Ectodermal cell (in vitro differentiated cells): ENCODE results near the gene PRR19. TPM values are rescaled to one million over a fixed set of nuclear protein-coding genes. Genes with fewer than 3 reads are reported as not detected.
"Not testable (repeated sequence)": the region's sequence is repeated elsewhere in the genome, so short reads cannot be mapped to it uniquely, and the experiment has no call there.

Experiments
- H3K27ac ChIP-seq: 2 replicates; pipeline ENCODE4 v1.7.0; 2013; ENCODE audit warnings: mild to moderate bottlenecking, low read depth, low read length; ENCODE audit not compliant: insufficient read depth, poor library complexity, severe bottlenecking
- H3K27me3 ChIP-seq: 2 replicates; pipeline ENCODE4 v1.7.0; 2013; ENCODE audit warnings: mild to moderate bottlenecking, low read length; ENCODE audit not compliant: insufficient read depth, control insufficient read depth, poor library complexity, severe bottlenecking
- H3K36me3 ChIP-seq: one replicate; pipeline ENCODE4 v1.7.0; 2013; ENCODE audit warnings: low read length; ENCODE audit not compliant: control insufficient read depth, insufficient read depth
- H3K4me1 ChIP-seq: one replicate; pipeline ENCODE4 v1.7.0; 2013; ENCODE audit warnings: low read length; ENCODE audit not compliant: control insufficient read depth, insufficient read depth
- H3K4me3 ChIP-seq: 2 replicates; pipeline ENCODE4 v1.7.0; 2013; ENCODE audit warnings: low read depth, low read length, control low read depth; ENCODE audit not compliant: insufficient read depth
- H3K9me3 ChIP-seq: 2 replicates; pipeline ENCODE4 v1.7.0; 2013; ENCODE audit warnings: mild to moderate bottlenecking, low read length, moderate library complexity; ENCODE audit not compliant: control insufficient read depth
- WGBS, 2 experiments: methylation state at CpG; one replicate each; pipeline ENCODE4 v1.1.7; 2013; ENCODE audit warnings: missing lambda C conversion rate in 2 of 2; 5-methylcytosine and 5-hydroxymethylcytosine counted together
- polyA plus RNA-seq, 4 experiments: library from polyadenylated mRNA; stranded (reverse); fragments of 50-300 nt; gene quantifications; one replicate each; pipeline ENCODE4 v1.2.3, GENCODE V29; 2013

The PRR19 gene, protein sequence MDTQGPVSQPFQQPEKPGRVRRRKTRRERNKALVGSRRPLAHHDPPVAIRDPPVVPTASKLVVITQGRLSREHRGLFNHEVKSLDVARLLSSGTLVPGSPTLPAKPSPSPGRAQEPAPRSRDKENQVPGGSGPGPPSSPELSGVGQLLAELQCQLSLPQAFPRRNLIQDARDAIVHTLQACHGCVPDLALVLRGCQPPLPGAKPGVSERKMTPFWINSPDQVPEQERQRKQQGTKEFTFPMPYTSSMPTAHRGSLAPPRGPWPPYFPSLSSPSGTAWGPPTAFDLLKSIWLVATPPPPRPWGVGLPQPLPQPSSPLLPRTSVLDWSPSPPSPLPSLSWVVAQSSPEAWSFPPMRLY
- 2.6 TPM for polyA plus RNA-seq (2013, experiment 1 of 4)
- 2.8 TPM for polyA plus RNA-seq (2013, experiment 2 of 4)
- 3.0 TPM for polyA plus RNA-seq (2013, experiment 3 of 4)
- 2.5 TPM for polyA plus RNA-seq (2013, experiment 4 of 4)

DNA sequence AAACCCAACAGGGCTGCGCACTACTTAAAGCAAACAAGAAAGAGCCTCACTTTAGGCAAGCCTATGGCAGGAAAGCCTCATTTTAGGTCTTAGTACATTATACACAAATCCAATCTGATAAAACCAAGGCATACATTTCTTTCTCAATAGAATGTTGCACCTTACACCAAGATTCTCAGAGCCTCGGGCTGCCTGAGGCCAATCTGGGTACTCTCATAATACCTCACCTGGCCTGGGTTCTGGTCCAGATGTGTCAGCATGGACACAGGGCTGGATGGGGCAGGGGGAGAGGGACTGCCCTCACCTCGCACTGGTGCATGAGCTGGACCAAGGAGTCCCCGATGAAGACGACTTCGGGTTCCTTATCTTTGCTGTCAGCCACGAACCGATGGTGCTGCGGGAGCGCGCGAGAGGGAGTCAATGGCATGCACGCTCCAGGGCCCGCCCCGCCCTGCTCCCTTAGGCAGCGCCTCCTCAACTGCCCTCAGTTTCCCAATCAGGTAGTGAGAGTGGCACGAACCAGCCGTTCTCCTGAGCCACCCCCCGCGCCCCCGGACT is at the start of gene PRR19:
Gene PRR19, plus strand, starts transcription at position 487 of the 558 bp plus-strand sequence. CDS start 7,453 bp downstream, outside the sequence.
- peak within 1 kb of the TSS; percentile 26 for H3K27ac ChIP-seq
- H3K4me1 ChIP-seq, result peaks cover 9% of the 10 kb centered on the region
- peak within 1 kb of the TSS; percentile 99 for H3K4me3 ChIP-seq
- no peaks in the 10 kb centered on the region for H3K27me3 ChIP-seq
- no peaks in the 10 kb centered on the region for H3K36me3 ChIP-seq
- 6 to 7% methylated on average over 21 of the region's 21 CpGs for WGBS, 2 experiments
- no peaks in the 10 kb centered on the region for H3K9me3 ChIP-seq

DNA sequence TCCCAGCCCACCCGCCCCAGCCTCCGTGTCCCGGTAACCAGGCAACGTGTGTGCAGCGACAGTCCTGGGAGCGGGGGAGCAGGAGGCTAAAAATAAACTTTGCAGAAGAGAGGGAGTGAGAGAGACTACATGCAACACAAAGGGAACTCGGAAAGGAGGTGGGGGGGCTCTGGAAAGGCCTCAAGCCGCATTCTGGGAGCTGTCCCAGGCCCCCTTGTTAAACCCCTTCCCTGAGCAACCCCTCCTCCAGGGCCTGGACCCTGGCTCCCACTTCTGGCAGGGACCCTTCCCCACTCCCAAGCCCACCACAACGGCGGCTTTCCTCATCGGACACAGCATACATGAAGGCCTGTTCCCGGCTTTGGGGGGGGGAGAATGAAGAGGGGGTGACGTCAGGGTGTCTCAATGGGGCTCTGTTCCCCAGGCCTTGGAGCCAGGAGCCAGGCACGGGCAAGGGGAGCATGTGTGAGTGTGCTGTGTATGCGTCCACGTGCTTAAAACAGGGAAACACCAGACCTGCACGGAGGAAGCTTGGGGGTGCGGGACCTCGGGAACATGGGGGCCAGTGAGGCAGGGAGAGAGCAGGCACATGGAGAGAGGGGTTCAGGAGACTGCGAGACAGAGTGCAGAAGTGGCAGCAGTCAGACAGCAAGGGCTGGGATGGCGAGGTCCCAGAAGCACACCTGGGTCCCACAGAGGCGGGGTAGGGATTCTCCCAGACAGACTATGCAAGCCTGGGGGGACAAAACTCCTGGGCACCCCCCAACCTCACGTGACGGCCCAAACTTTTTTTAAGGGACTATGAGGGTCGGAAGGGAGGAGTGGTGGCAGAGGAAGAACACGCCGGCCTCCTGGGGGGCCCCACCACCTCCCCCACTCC is 49.3 kb upstream of the PRR19 start:
- Histone ChIP-seq H3K36me3 (peaks cover 9% of the 10 kb centered on the region), H3K4me3 (peak overlapping the region; percentile 100), H3K4me1 (peaks cover 23% of the 10 kb centered on the region), H3K27me3 (no peaks in the 10 kb centered on the region), H3K27ac (peak overlapping the region; percentile 55), H3K9me3 (no peaks in the 10 kb centered on the region)
- WGBS, 2 experiments, result 24 to 25% methylated on average over 27 of the region's 27 CpGs

DNA sequence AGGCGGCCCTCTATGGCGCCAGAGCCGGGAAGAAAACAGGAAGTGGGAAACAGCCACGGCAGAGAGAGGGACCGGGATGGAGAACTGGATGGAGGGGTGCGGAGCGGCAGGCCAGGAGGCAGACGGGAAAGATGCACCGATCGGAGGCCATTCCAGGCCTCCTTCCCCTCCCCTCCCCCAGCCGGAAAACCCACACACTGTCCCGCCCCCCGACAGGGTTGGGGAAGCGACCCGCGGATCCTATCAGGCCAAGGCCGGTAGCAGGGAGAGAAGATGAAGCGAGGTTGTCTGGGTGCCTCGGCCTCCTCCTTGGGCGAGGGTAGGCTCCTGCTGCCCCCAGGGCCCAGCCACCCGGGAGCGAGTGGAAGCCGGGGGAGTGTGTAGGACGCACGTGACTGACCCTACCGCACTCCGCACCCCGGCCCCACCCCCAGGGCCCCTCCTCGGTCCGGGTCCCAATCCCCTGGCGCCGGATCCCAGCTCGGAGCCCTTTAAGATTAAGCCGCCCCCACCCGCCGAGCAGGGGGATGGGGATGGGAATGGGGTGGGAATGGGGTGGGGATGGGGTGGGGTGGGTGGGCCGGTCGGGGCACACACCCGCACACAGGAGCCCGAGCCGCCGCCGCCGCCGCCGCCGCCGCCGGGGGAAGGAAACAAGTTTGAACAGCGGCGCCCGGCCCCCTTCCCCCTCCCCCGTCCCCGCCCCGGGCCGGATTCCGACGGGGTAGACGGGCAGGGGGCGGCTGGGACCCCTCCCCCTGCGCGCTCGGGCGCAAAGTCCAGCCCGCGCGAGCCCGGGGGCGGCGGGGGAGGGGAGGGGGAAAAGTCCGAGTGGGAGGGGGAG is 48.5 kb upstream of the PRR19 start:
- H3K4me1 ChIP-seq, result peaks cover 23% of the 10 kb centered on the region
- no peaks in the 10 kb centered on the region for H3K9me3 ChIP-seq
- 0 to 1% methylated on average over 47 to 68 of the region's 71 CpGs for WGBS, 2 experiments
- no peaks in the 10 kb centered on the region for H3K27me3 ChIP-seq
- peak overlapping the region; percentile 100 for H3K4me3 ChIP-seq
- H3K27ac ChIP-seq, result peak overlapping the region; percentile 85
- peaks cover 7% of the 10 kb centered on the region for H3K36me3 ChIP-seq

DNA sequence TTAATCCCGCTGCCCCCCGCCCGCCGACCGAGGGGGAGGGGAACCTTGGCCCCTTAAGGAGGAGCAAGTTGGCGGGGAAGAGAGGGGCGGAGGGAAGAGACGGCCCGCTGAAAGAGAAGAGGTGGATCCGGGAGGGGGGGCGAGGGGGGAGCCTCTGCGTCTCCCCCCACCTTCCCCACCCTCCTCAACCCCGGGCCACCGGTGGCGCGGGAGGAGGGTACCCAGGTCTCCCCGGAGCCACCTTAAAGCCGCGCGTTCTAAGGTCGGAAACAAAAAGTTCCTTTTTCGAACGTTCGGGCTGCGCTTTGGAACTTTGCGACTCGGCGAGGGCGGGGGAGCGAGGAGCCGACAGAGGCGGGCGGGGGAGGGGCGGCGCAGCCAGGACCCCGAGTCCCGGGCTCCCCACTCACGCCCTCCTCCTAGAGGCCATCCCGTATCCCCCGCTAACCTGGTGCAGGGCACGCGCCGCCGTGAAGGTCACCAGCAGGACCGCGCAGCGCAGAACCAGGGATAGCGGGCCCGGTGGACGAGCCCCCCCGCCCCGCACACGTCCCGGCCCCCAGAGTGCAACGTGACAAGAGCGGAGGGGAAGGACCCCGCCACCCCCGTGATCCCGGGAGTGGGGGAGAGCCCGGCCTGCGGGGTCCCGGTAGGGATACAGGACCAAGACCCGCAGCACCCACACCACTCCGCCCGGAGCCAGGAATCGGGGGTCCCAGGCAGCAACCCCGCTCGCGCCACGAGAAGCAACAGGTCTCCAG is 47.7 kb upstream of the PRR19 start:
- Histone ChIP-seq H3K36me3 (no peaks in the 10 kb centered on the region), H3K9me3 (no peaks in the 10 kb centered on the region), H3K4me3 (peak overlapping the region; percentile 100), H3K27me3 (no peaks in the 10 kb centered on the region), H3K4me1 (peaks cover 20% of the 10 kb centered on the region), H3K27ac (peak overlapping the region; percentile 85)
- 0% methylated on average over 69 to 70 of the region's 70 CpGs for WGBS, 2 experiments

DNA sequence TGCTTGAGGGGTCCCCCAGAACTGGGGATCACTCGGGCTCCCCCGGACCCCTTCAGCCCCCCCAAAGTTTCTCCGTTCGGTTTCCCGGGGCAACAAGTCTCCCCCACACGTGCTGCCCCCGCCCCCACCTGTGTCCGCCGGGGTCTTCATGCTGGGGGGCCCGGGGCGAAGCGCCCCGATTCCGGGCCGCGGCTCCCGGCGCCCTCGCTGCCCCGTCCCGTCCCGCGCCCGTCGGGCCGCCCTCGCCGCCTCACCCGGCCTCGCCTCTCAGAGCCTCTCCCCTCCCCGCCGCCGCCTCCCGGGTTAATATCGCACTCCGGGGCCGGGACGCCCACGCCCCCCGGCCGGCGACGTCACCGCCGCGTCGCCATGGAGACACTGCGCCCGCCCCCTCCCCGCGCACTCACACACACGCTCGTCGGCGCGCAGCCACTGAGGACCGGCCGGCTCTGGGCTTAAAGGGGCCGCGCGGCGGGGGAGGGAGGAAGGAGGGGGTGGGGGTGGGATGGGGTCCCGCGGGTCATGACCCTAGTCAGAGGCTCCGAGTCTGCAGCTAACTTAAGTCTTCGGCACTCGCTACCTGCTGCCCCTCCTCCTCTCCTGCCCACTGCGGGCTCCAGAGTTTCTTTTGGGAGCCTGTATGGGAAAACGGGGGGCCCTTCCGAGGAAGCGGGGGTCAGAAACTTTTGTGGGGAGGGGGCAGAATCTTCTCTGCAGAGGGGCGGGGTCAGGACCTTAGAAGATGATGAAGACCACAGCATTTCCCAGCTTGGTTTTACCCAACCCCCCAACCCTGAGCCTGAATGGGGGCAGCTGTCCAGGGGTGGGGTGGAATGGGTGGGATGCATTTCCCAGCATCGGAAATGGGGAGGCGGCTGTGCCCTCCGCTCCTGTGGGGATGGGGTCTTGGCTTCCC is 46.8 kb upstream of the PRR19 start, which contains the start of gene ERF:
Gene ERF, minus strand, starts transcription at position 279 of the 916 bp plus-strand sequence. Its CDS starts 129 bp downstream, at position 150.
- peak within 1 kb of the TSS; percentile 89 for H3K27ac ChIP-seq

DNA sequence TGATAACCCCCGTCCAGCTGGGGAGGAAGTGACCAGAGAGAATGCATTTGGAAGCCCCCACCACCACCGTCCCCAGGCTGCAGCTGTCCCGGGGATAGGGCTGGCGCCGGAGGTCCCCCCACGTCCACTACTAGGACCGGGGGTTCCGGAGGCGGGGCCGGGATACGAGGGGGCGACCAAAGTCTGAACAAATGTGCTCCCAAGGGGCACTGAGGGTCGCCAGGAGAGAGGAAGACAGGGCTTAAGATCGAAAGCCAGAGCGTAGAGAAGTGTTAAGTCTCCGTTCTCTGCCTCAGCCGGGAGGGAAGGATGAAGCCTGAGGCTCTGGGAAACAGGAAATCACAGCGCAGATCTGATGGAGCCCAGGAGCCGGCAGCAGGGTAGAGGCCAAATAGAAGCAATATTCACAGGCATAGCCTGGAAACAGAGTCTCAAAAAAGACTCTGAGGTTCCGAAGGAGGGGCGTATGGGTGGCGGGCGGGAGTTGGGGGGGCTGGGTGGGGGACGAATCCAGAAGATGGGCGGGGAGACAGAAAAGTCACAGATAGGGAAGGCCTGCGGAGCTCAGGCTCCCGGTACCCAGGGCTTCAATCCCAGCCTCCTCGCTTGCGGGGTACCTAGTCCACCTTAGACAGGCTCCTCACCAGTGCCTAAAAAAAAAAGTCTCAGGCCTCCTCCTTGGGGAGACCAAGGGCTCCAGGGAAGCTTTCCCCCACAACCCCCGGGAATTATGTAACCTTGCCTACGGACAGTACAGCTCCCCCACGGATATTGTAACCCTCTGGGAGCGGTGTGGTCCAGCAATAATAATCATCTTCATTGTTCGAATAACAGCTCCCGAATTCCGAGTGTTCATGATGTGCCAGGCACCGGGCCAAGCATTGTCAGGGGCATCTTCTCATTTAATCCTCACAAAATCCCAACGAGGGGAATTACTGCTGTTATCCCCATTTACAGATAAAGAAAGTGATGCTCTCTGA is 45.9 kb upstream of the PRR19 start:
- H3K4me1 ChIP-seq, result peaks cover 16% of the 10 kb centered on the region
- WGBS, 2 experiments, result 15 to 16% methylated on average over 38 of the region's 38 CpGs
- no peaks in the 10 kb centered on the region for H3K36me3 ChIP-seq
- H3K27me3 ChIP-seq, result no peaks in the 10 kb centered on the region
- peak overlapping the region; percentile 58 for H3K4me3 ChIP-seq
- H3K27ac ChIP-seq, result peak overlapping the region; percentile 89
- H3K9me3 ChIP-seq, result no peaks in the 10 kb centered on the region

More for the DNA sequence above, 46.8 kb upstream of the PRR19 start, which contains the start of gene ERF:
- H3K4me1 ChIP-seq, result peaks cover 20% of the 10 kb centered on the region
- H3K36me3 ChIP-seq, result no peaks in the 10 kb centered on the region
- peak within 1 kb of the TSS; percentile 100 for H3K4me3 ChIP-seq
- whole genome bisulfite sequencing, 2 experiments, result 0 to 1% methylated on average over 61 to 75 of the region's 75 CpGs
- H3K27me3 ChIP-seq, result no peaks in the 10 kb centered on the region
- H3K9me3 ChIP-seq, result no peaks in the 10 kb centered on the region

DNA sequence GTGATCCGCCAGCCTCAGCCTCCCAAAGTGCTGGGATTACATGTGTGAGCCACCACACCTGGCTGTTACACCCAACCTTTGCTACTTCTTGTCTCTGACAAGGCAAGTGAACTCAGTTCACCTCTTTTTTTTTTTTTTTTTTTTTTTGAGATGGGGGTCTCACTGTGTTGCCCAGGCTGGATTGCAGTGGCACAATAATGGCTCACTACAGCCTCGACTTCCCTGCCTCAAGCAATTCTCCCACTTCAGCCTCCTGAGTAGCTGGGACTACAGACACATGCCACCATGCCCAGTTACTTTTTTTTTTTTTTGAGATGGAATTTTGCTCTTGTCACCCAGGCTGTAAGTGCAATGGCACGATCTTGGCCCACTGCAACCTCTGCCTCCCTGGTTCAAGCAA is 44.1 kb upstream of the PRR19 start:
- H3K27me3 ChIP-seq, H3K27ac ChIP-seq, H3K4me1 ChIP-seq, H3K4me3 ChIP-seq, H3K9me3 ChIP-seq, H3K36me3 ChIP-seq: not testable (repeated sequence)
- 89 to 92% methylated on average over 3 of the region's 3 CpGs for WGBS, 2 experiments

DNA sequence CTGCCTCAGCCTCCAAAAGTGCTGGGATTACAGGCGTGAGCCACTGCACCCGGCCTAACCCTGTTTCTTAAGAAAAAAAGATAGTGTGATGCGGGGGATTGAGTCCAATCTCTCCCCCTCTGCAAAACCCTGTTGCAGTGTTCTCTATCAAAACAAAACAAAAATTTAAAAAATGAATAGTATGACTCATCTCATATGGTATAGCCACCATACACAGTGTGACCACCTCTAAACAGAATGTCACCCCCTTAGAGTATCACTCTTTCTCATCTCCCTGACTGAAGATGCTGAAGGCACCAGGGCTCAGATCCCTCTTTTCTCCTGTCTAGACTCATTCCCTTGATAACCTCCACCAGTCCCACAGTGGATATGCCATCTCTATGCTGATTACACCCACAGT is 40.2 kb upstream of the PRR19 start:
- 83 to 86% methylated on average over 2 to 3 of the region's 3 CpGs for WGBS, 2 experiments
- no peaks in the 10 kb centered on the region for H3K9me3 ChIP-seq

More for the DNA sequence above, 40.2 kb upstream of the PRR19 start:
- no peak overlapping the region for H3K4me3 ChIP-seq
- H3K27ac ChIP-seq, result no peak overlapping the region
- no peaks in the 10 kb centered on the region for H3K36me3 ChIP-seq
- H3K27me3 ChIP-seq, result no peaks in the 10 kb centered on the region
- H3K4me1 ChIP-seq, result no peaks in the 10 kb centered on the region
